ENCODE data around the gene OSTF1.
A peak's percentile ranks its signal among the peaks of the same experiment; 100 is the strongest.

The OSTF1 gene

GRCh38 chr9:75089373-75089766, 1.1 kb downstream of the OSTF1 start:
- no peak overlapping the region for H3K27ac ChIP-seq (ENCODE audit: low read length, poor library complexity, severe bottlenecking)
- H2AK5ac ChIP-seq (ENCODE audit: low read length, severe bottlenecking) = no peak overlapping the region
- H4K8ac ChIP-seq (ENCODE audit: low read length) = no peak overlapping the region
- peak overlapping the region; percentile 96 for H3K9ac ChIP-seq (ENCODE audit: low read length)
- H4K91ac ChIP-seq (ENCODE audit: low read length) = no peak overlapping the region
- no peak overlapping the region for H2AFZ ChIP-seq (ENCODE audit: low read depth, low read length)
- no peaks in the 10 kb centered on the region for H3K27me3 ChIP-seq (ENCODE audit: control insufficient read depth in 1 of 2, insufficient read depth in 1 of 2, low read length in 2 of 2)
- peaks cover 10% of the 10 kb centered on the region for H3K4me1 ChIP-seq (ENCODE audit: control insufficient read depth, insufficient read depth, low read depth, low read length)
- H3K23ac ChIP-seq (ENCODE audit: low read length in 2 of 2) = no peak overlapping the region
- H3K9me3 ChIP-seq (ENCODE audit: control insufficient read depth, low read length) = no peaks in the 10 kb centered on the region
- H3K79me1 ChIP-seq (replicated peaks; ENCODE audit: low read length, poor library complexity, severe bottlenecking) = peaks cover 26% of the 10 kb centered on the region
- no peak overlapping the region for H3K4ac ChIP-seq (ENCODE audit: low read depth in 1 of 2, low read length in 2 of 2)
- H2BK15ac ChIP-seq (ENCODE audit: low read depth, poor library complexity, severe bottlenecking) = no peak overlapping the region
- peak overlapping the region; percentile 95 to 97 for H3K4me3 ChIP-seq (ENCODE audit: insufficient read depth in 1 of 2, low read depth in 1 of 2, low read length in 2 of 2)
- peak; percentile 14 for DNase-seq
- WGBS = 3% methylated on average over 6 of the region's 11 CpGs
- H2BK12ac ChIP-seq (ENCODE audit: low read length in 2 of 2) = no peak overlapping the region
- no peak overlapping the region for H2BK120ac ChIP-seq (ENCODE audit: low read depth, low read length)
- H2BK5ac ChIP-seq (ENCODE audit: low read depth, low read length, poor library complexity, severe bottlenecking) = no peak overlapping the region
- peak overlapping the region; percentile 91 for H3K4me2 ChIP-seq (ENCODE audit: low read length, poor library complexity, severe bottlenecking)
- H3K18ac ChIP-seq (ENCODE audit: low read depth in 1 of 2, low read length in 2 of 2) = no peak overlapping the region
- H3K14ac ChIP-seq (ENCODE audit: low read length in 2 of 2) = no peak overlapping the region
- H3K36me3 ChIP-seq (ENCODE audit: control insufficient read depth in 1 of 2, insufficient read depth in 2 of 2, low read depth in 1 of 2, low read length in 2 of 2) = no peaks in the 10 kb centered on the region

DNA sequence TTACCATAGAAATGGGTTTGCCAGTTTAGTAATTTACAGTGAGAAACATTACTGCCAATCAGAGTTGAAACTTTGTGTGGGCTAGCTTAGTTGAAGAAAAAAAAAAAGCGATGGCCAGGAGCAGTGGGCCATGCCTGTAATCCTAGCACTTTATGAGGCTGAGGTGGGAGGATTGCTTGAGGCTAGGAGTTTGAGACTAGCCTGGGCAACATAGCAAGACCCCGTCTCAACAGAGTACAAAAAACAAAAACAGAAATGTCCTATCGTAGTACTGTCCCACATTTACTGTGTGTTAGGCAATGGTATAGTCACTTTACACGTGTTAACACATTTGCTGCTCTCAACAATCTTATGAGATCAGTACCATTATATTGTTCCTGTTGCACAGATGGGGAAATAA, 2.3 kb downstream of the OSTF1 start:
- no peak overlapping the region for H3K4me2 ChIP-seq (ENCODE audit: low read length, poor library complexity, severe bottlenecking)
- no peak overlapping the region for H2AFZ ChIP-seq (ENCODE audit: low read depth, low read length)
- H2BK12ac ChIP-seq (ENCODE audit: low read length in 2 of 2) = no peak overlapping the region
- DNase-seq = no peak
- no peak overlapping the region for H3K23ac ChIP-seq (ENCODE audit: low read length in 2 of 2)
- no peaks in the 10 kb centered on the region for H3K27me3 ChIP-seq (ENCODE audit: control insufficient read depth in 1 of 2, insufficient read depth in 1 of 2, low read length in 2 of 2)
- no peaks in the 10 kb centered on the region for H3K36me3 ChIP-seq (ENCODE audit: control insufficient read depth in 1 of 2, insufficient read depth in 2 of 2, low read depth in 1 of 2, low read length in 2 of 2)
- peaks cover 24% of the 10 kb centered on the region for H3K79me1 ChIP-seq (replicated peaks; ENCODE audit: low read length, poor library complexity, severe bottlenecking)
- no peak overlapping the region for H3K14ac ChIP-seq (ENCODE audit: low read length in 2 of 2)
- no peak overlapping the region for H3K9ac ChIP-seq (ENCODE audit: low read length)
- no peak overlapping the region for H4K91ac ChIP-seq (ENCODE audit: low read length)
- H3K4me3 ChIP-seq (ENCODE audit: insufficient read depth in 1 of 2, low read depth in 1 of 2, low read length in 2 of 2) = no peak overlapping the region
- H2AK5ac ChIP-seq (ENCODE audit: low read length, severe bottlenecking) = no peak overlapping the region
- H3K18ac ChIP-seq (ENCODE audit: low read depth in 1 of 2, low read length in 2 of 2) = no peak overlapping the region
- H3K4ac ChIP-seq (ENCODE audit: low read depth in 1 of 2, low read length in 2 of 2) = no peak overlapping the region
- H4K8ac ChIP-seq (ENCODE audit: low read length) = no peak overlapping the region
- no peak overlapping the region for H2BK120ac ChIP-seq (ENCODE audit: low read depth, low read length)
- H2BK15ac ChIP-seq (ENCODE audit: low read depth, poor library complexity, severe bottlenecking) = no peak overlapping the region
- WGBS = 92% methylated on average over 4 of the region's 4 CpGs
- H2BK5ac ChIP-seq (ENCODE audit: low read depth, low read length, poor library complexity, severe bottlenecking) = no peak overlapping the region
- no peak overlapping the region for H3K27ac ChIP-seq (ENCODE audit: low read length, poor library complexity, severe bottlenecking)
- peaks cover 10% of the 10 kb centered on the region for H3K4me1 ChIP-seq (ENCODE audit: control insufficient read depth, insufficient read depth, low read depth, low read length)
- H3K9me3 ChIP-seq (ENCODE audit: control insufficient read depth, low read length) = no peaks in the 10 kb centered on the region

DNA sequence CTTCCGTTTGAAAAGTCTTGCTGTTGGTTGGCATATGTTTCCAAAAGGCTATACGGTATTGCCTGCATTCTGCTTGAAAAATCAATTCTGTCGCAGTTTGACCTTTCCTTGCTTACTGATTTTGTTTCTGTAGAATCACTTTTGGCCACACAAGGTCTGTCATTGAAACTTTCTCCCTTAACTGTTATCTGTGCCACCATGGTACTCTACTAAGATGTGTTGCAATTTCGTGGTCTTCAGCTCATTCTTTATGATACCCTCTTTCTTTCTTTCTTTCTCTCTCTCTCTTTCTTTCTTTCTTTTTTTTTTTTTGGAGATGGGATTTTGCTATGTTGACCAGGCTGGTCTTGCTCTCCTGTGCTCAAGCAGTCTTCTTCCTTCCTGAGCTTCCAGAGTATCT, 4.5 kb downstream of the OSTF1 start:
- H3K18ac ChIP-seq (ENCODE audit: low read depth in 1 of 2, low read length in 2 of 2) = no peak overlapping the region
- H2BK120ac ChIP-seq (ENCODE audit: low read depth, low read length) = no peak overlapping the region
- H2BK5ac ChIP-seq (ENCODE audit: low read depth, low read length, poor library complexity, severe bottlenecking) = no peak overlapping the region
- no peak overlapping the region for H2AK5ac ChIP-seq (ENCODE audit: low read length, severe bottlenecking)
- no peak overlapping the region for H2BK15ac ChIP-seq (ENCODE audit: low read depth, poor library complexity, severe bottlenecking)
- no peak overlapping the region for H3K4me2 ChIP-seq (ENCODE audit: low read length, poor library complexity, severe bottlenecking)
- H3K27me3 ChIP-seq (ENCODE audit: control insufficient read depth in 1 of 2, insufficient read depth in 1 of 2, low read length in 2 of 2) = no peaks in the 10 kb centered on the region
- no peak overlapping the region for H4K8ac ChIP-seq (ENCODE audit: low read length)
- H3K4me3 ChIP-seq (ENCODE audit: insufficient read depth in 1 of 2, low read depth in 1 of 2, low read length in 2 of 2) = no peak overlapping the region
- H3K4ac ChIP-seq (ENCODE audit: low read depth in 1 of 2, low read length in 2 of 2) = no peak overlapping the region
- H3K9me3 ChIP-seq (ENCODE audit: control insufficient read depth, low read length) = no peaks in the 10 kb centered on the region
- no peak overlapping the region for H3K23ac ChIP-seq (ENCODE audit: low read length in 2 of 2)
- H3K79me1 ChIP-seq (replicated peaks; ENCODE audit: low read length, poor library complexity, severe bottlenecking) = peaks cover 28% of the 10 kb centered on the region
- no peak overlapping the region for H3K14ac ChIP-seq (ENCODE audit: low read length in 2 of 2)
- no peak for DNase-seq
- no peak overlapping the region for H3K27ac ChIP-seq (ENCODE audit: low read length, poor library complexity, severe bottlenecking)
- H3K4me1 ChIP-seq (ENCODE audit: control insufficient read depth, insufficient read depth, low read depth, low read length) = peaks cover 6% of the 10 kb centered on the region
- no peak overlapping the region for H3K9ac ChIP-seq (ENCODE audit: low read length)
- H3K36me3 ChIP-seq (ENCODE audit: control insufficient read depth in 1 of 2, insufficient read depth in 2 of 2, low read depth in 1 of 2, low read length in 2 of 2) = no peaks in the 10 kb centered on the region
- H2BK12ac ChIP-seq (ENCODE audit: low read length in 2 of 2) = no peak overlapping the region
- no peak overlapping the region for H2AFZ ChIP-seq (ENCODE audit: low read depth, low read length)
- H4K91ac ChIP-seq (ENCODE audit: low read length) = no peak overlapping the region
- 88% methylated on average over 3 of the region's 4 CpGs for WGBS

DNA sequence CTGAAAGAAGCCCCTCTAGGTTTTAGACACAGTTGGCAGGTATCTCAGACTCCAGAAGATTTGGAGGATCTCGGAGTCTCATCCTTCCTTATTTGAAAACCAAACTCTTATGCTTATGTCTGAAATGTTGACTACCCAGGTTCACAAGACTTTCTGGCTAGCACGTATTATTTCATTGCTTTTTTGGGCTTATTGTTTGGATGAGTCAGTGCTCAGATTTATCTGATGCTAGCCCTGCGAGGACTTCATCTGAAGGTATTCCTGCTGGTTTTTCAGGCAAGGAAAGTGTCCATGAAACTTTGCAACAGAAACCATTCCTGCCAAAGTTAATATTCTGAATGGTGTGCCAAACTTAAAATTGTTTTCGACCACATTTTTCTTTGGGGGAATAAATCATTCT, 8.5 kb downstream of the OSTF1 start:
- peak; percentile 37 for DNase-seq
- Histone ChIP-seq H2BK5ac (ENCODE audit: low read depth, low read length, poor library complexity, severe bottlenecking) (no peak overlapping the region), H3K4me2 (ENCODE audit: low read length, poor library complexity, severe bottlenecking) (no peak overlapping the region), H3K14ac (ENCODE audit: low read length in 2 of 2) (no peak overlapping the region), H3K4ac (ENCODE audit: low read depth in 1 of 2, low read length in 2 of 2) (no peak overlapping the region), H2AK5ac (ENCODE audit: low read length, severe bottlenecking) (no peak overlapping the region), H3K27me3 (ENCODE audit: control insufficient read depth in 1 of 2, insufficient read depth in 1 of 2, low read length in 2 of 2) (no peaks in the 10 kb centered on the region), H2AFZ (ENCODE audit: low read depth, low read length) (no peak overlapping the region), H3K18ac (ENCODE audit: low read depth in 1 of 2, low read length in 2 of 2) (no peak overlapping the region), H3K36me3 (ENCODE audit: control insufficient read depth in 1 of 2, insufficient read depth in 2 of 2, low read depth in 1 of 2, low read length in 2 of 2) (no peaks in the 10 kb centered on the region), H2BK15ac (ENCODE audit: low read depth, poor library complexity, severe bottlenecking) (no peak overlapping the region), H3K4me3 (ENCODE audit: insufficient read depth in 1 of 2, low read depth in 1 of 2, low read length in 2 of 2) (no peak overlapping the region), H4K91ac (ENCODE audit: low read length) (no peak overlapping the region), H3K9me3 (ENCODE audit: control insufficient read depth, low read length) (no peaks in the 10 kb centered on the region), H3K9ac (ENCODE audit: low read length) (no peak overlapping the region), H2BK120ac (ENCODE audit: low read depth, low read length) (no peak overlapping the region), H2BK12ac (ENCODE audit: low read length in 2 of 2) (no peak overlapping the region), H3K23ac (ENCODE audit: low read length in 2 of 2) (no peak overlapping the region), H3K27ac (ENCODE audit: low read length, poor library complexity, severe bottlenecking) (no peak overlapping the region), H3K4me1 (ENCODE audit: control insufficient read depth, insufficient read depth, low read depth, low read length) (peaks cover 2% of the 10 kb centered on the region), H4K8ac (ENCODE audit: low read length) (no peak overlapping the region), H3K79me1 (replicated peaks; ENCODE audit: low read length, poor library complexity, severe bottlenecking) (peaks cover 32% of the 10 kb centered on the region)
- 71% methylated on average over 3 of the region's 4 CpGs for WGBS

Measured in mesenchymal stem cell (in vitro differentiated cells and primary cell).